SU-DHL-6 (cell line): Measurements from ENCODE around the gene ZDHHC8.

Experiments used
- EZH2phosphoT487 ChIP-seq: fragments of 200-600 bp; sonication (generic), shearing (Covaris generic); conservative IDR thresholded peaks from 2 replicates; pipeline ENCODE4 v1.6.1; 2018; ENCODE audit warnings: mild to moderate bottlenecking, antibody characterized with exemption, low read length, moderate library complexity, mixed read lengths
- TF ChIP-seq, protein P1 (sequence below): fragments of 200-600 bp; sonication (generic); IDR thresholded peaks from one replicate; pipeline ENCODE4 v1.5.1; 2017; ENCODE audit warnings: antibody characterized with exemption, mild to moderate bottlenecking, low read length, moderate library complexity; ENCODE audit not compliant: insufficient read depth, poor library complexity, severe bottlenecking

DNA sequence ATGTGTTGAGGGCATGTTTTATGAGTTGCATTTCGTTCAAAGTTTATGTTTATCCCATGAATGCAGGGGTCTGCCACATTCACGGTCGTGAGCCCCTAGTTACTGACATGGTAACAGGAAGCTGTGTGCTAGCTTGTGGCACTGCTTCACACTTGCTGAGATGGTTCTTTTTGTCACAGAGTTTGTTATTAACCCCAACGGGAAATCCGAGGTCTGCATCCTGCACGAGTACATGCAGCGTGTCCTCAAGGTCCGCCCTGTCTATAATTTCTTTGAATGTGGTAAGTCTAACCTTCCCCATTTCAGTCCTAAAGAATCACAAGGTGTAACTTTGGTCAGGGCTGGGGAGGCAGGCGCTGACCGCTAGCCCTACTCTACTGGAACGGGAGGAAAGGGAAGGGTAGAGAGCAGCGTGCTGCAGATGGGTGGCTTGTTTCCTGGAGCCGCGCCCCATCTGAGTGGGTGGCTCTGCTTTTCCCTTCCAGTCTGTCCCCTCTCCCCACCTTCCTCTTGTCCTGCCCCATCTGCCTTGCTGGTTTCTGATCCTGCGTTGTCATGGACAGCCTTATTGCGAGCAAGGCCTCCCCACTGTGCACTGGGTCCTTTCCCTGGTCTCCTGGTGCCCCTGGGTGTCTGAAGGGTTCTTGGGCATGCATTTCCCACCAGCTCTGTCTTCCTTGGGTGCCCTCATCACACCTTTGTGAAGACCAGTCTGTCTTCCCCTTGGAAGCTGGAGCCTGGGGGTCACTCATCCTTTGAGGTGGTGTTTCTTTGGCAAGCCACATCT lies 39.7 kb upstream of the ZDHHC8 start:
- TF ChIP-seq, protein P1, sequence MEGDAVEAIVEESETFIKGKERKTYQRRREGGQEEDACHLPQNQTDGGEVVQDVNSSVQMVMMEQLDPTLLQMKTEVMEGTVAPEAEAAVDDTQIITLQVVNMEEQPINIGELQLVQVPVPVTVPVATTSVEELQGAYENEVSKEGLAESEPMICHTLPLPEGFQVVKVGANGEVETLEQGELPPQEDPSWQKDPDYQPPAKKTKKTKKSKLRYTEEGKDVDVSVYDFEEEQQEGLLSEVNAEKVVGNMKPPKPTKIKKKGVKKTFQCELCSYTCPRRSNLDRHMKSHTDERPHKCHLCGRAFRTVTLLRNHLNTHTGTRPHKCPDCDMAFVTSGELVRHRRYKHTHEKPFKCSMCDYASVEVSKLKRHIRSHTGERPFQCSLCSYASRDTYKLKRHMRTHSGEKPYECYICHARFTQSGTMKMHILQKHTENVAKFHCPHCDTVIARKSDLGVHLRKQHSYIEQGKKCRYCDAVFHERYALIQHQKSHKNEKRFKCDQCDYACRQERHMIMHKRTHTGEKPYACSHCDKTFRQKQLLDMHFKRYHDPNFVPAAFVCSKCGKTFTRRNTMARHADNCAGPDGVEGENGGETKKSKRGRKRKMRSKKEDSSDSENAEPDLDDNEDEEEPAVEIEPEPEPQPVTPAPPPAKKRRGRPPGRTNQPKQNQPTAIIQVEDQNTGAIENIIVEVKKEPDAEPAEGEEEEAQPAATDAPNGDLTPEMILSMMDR = no peak
- no peak for TF ChIP-seq EZH2phosphoT487
